PFSK-1 (cell line): Measurements from ENCODE around the gene GRB10.

Source experiments
- FOXP2 ChIP-seq: optimal IDR thresholded peaks from 2 replicates; pipeline ENCODE3; 2011; ENCODE audit warnings: borderline replicate concordance, control low read depth, inconsistent platforms; ENCODE audit not compliant: insufficient read depth; ENCODE audit errors: extremely low read length, extremely low read depth
- POLR2AphosphoS5 ChIP-seq: IDR thresholded peaks from 2 replicates; pipeline ENCODE4 v1.6.1; 2012; ENCODE audit warnings: low read depth, mild to moderate bottlenecking, control low read depth, low read length, moderate library complexity
- SIN3A ChIP-seq: IDR thresholded peaks from 2 replicates; pipeline ENCODE4 v1.6.1; 2012; ENCODE audit warnings: mild to moderate bottlenecking, low read length, moderate library complexity, borderline replicate concordance; ENCODE audit not compliant: insufficient read depth
- TAF1 ChIP-seq: IDR thresholded peaks from 2 replicates; pipeline ENCODE4 v1.6.1; 2012; ENCODE audit warnings: low read length, control low read depth, borderline replicate concordance; ENCODE audit not compliant: insufficient read depth
- TF ChIP-seq, protein P1 (sequence below), 2 experiments: IDR thresholded peaks; 2 replicates each; pipeline versions ENCODE4 v1.6.1 to v1.8.0; 2011 to 2012; ENCODE audit warnings: low read depth in 2 of 2, low read length in 2 of 2, control low read depth in 1 of 2, inconsistent platforms in 1 of 2, mild to moderate bottlenecking in 1 of 2, moderate library complexity in 1 of 2; ENCODE audit not compliant: insufficient read depth in 1 of 2

DNA sequence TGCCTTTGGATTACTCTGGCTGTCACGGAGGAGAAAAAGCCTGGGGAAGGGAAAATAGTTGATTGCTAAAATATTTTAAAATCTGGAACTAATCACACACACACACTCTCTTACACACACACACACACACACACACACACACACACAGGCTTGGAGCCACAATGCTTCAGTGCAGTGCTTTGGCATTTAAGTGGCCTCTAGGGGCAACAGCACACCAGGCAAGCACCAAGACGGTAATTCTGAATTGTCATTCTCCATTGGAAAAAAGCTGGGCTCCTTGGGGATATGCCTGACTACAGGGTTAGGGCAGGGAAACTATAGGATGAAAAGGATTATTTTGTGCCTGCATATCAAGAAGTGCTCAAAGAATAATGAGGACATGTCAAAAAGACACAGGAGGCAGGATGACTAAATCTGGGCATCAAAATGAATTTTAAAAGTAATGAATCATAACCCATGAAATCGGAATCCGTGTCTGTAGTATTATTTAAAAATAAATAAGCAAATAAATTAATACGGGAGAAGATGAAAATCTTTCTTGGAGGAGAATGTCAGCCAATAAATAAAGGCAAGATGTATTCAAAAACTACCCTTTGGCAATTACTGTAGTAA lies 187.1 kb downstream of the GRB10 start:
- TF ChIP-seq, protein P1, sequence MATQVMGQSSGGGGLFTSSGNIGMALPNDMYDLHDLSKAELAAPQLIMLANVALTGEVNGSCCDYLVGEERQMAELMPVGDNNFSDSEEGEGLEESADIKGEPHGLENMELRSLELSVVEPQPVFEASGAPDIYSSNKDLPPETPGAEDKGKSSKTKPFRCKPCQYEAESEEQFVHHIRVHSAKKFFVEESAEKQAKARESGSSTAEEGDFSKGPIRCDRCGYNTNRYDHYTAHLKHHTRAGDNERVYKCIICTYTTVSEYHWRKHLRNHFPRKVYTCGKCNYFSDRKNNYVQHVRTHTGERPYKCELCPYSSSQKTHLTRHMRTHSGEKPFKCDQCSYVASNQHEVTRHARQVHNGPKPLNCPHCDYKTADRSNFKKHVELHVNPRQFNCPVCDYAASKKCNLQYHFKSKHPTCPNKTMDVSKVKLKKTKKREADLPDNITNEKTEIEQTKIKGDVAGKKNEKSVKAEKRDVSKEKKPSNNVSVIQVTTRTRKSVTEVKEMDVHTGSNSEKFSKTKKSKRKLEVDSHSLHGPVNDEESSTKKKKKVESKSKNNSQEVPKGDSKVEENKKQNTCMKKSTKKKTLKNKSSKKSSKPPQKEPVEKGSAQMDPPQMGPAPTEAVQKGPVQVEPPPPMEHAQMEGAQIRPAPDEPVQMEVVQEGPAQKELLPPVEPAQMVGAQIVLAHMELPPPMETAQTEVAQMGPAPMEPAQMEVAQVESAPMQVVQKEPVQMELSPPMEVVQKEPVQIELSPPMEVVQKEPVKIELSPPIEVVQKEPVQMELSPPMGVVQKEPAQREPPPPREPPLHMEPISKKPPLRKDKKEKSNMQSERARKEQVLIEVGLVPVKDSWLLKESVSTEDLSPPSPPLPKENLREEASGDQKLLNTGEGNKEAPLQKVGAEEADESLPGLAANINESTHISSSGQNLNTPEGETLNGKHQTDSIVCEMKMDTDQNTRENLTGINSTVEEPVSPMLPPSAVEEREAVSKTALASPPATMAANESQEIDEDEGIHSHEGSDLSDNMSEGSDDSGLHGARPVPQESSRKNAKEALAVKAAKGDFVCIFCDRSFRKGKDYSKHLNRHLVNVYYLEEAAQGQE (IDR thresholded peaks at IDR 0.05; ENCODE audit: insufficient read depth in 1 of 2, low read depth in 2 of 2, low read length in 2 of 2): no peak
- TF ChIP-seq TAF1 (no peak), POLR2AphosphoS5 (no peak), SIN3A (no peak), FOXP2 (no peak)
